ENCODE data around the gene CLEC17A.

GRCh38 chr19:14595558-14595957 lies 12.7 kb downstream of the CLEC17A start:
- TF ChIP-seq POLR2A (IDR thresholded peaks at IDR 0.05) (no peak), CTCF (IDR thresholded peaks at IDR 0.05) (no peak)
